ENCODE measurements around the gene FOXD3. TPM values are rescaled to one million over a fixed set of nuclear protein-coding genes. Genes with fewer than 3 reads are reported as not detected.

FOXD3 gene
- total RNA-seq, 4 donors from 2014 or later: 1.2 to 7.0 (median 4.4) TPM

GRCh38 chr1:63277195-63278192 lies 44.9 kb upstream of the FOXD3 start:
- no peak for TF ChIP-seq CTCF (IDR thresholded peaks at IDR 0.05)
- TF ChIP-seq POLR2AphosphoS5 (IDR thresholded peaks at IDR 0.05): no peak
- TF ChIP-seq POLR2A (IDR thresholded peaks at IDR 0.05; ENCODE audit: low read depth): no peak
- no peak for TF ChIP-seq EP300 (IDR thresholded peaks at IDR 0.05)
- intact Hi-C loops (cut with DNase I): no loop called here

DNA sequence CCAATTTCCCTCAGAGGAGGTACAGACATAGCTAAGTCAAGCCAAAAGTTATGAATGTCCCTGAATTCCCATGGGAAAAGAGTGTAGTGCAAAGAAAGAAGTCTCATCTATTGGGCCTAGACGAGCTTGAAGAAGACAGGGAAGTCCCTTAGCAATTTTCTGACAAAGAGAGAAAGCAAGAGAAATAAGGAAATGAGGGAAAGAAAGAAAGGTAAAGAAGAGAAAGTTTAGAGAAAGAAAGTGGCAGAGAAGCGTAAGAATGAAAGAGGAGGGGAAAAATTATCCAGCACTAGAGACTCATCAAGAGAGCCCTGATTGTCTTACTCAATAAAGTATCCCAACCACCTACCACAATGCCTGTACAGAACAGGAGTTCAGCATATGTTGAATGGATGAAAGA lies 40.6 kb upstream of the FOXD3 start:
- WGBS: 82% methylated on average over 2 of the region's 2 CpGs
- no peak for TF ChIP-seq POLR2AphosphoS5 (IDR thresholded peaks at IDR 0.05)
- TF ChIP-seq POLR2A (IDR thresholded peaks at IDR 0.05; ENCODE audit: low read depth): no peak
- no peak for TF ChIP-seq CTCF (IDR thresholded peaks at IDR 0.05)
- no peak for TF ChIP-seq EP300 (IDR thresholded peaks at IDR 0.05)
- H3K36me3 ChIP-seq: no peaks in the 10 kb centered on the region
- no peaks in the 10 kb centered on the region for H3K9me3 ChIP-seq
- intact Hi-C loops (cut with DNase I): no loop called here
- peaks cover 0 to 1% (median 0%) of the 10 kb centered on the region in 4 donors for H3K27me3 ChIP-seq
- no peak overlapping the region for H3K27ac ChIP-seq (replicated peaks in 1 of 4)
- no peaks in the 10 kb centered on the region for H3K4me1 ChIP-seq
- DNase-seq (ENCODE audit: extremely low spot score): no peak
- H3K4me3 ChIP-seq: no peak overlapping the region

More at GRCh38 chr1:63277195-63278192, 44.9 kb upstream of the FOXD3 start:
- peaks cover 0 to 14% (median 2%) of the 10 kb centered on the region in 4 donors for H3K27me3 ChIP-seq
- no peak for DNase-seq (ENCODE audit: extremely low spot score)
- H3K27ac ChIP-seq (replicated peaks in 1 of 4): no peak overlapping the region
- H3K36me3 ChIP-seq: no peaks in the 10 kb centered on the region
- H3K4me1 ChIP-seq: no peaks in the 10 kb centered on the region
- 68% methylated on average over 3 of the region's 3 CpGs for WGBS
- no peak overlapping the region for H3K4me3 ChIP-seq
- no peaks in the 10 kb centered on the region for H3K9me3 ChIP-seq

DNA sequence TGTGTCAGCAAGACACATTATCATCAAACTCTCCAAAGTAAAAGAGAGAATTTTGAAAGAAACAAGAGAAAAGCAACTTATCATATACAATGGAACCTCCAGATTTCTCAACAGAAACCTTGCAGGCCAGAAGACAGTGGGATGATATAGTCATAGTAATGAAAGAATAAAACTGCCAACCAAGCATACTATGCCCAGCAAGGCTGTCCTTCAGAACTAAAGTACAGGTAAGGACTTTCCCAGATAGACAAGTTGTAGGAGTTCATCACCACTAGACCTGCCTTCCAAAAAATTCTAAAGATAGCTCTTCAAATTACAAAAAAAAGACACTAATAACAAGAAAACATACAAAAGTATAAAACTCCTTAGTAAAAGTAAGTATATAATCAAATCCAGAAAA lies 33.2 kb upstream of the FOXD3 start:
- Histone ChIP-seq H3K4me1 (no peaks in the 10 kb centered on the region), H3K9me3 (peaks cover 0 to 32% (median 24%) of the 10 kb centered on the region in 4 donors), H3K4me3 (no peak overlapping the region), H3K36me3 (no peaks in the 10 kb centered on the region), H3K27ac (replicated peaks in 1 of 4) (no peak overlapping the region), H3K27me3 (no peaks in the 10 kb centered on the region)
- no peak for DNase-seq (ENCODE audit: extremely low spot score)
- TF ChIP-seq POLR2AphosphoS5 (IDR thresholded peaks at IDR 0.05): no peak
- TF ChIP-seq POLR2A (IDR thresholded peaks at IDR 0.05; ENCODE audit: low read depth): no peak
- TF ChIP-seq EP300 (IDR thresholded peaks at IDR 0.05): no peak
- no peak for TF ChIP-seq CTCF (IDR thresholded peaks at IDR 0.05)
- intact Hi-C loops (cut with DNase I): no loop called here

GRCh38 chr1:63294803-63295594 lies 27.4 kb upstream of the FOXD3 start:
- TF ChIP-seq POLR2AphosphoS5 (IDR thresholded peaks at IDR 0.05) (no peak), POLR2A (IDR thresholded peaks at IDR 0.05; ENCODE audit: low read depth) (no peak), CTCF (IDR thresholded peaks at IDR 0.05) (no peak)
- Histone ChIP-seq H3K27ac (replicated peaks in 1 of 4) (no peak overlapping the region), H3K4me3 (no peak overlapping the region), H3K4me1 (no peaks in the 10 kb centered on the region), H3K36me3 (no peaks in the 10 kb centered on the region), H3K9me3 (peaks cover 0 to 11% (median 5%) of the 10 kb centered on the region in 4 donors), H3K27me3 (peaks cover 0 to 18% (median 0%) of the 10 kb centered on the region in 4 donors)
- intact Hi-C loops (cut with DNase I): no loop called here
- no peak for DNase-seq (ENCODE audit: extremely low spot score)
- WGBS: 37% methylated on average over 6 of the region's 6 CpGs

Measured in esophagus muscularis mucosa (tissue), 4 donors.